ENCODE data around the gene RPS2. TPM values are rescaled to one million over a fixed set of nuclear protein-coding genes. Genes with fewer than 3 reads are reported as not detected.

The RPS2 gene
- total and polyA plus RNA-seq, 2 experiments from 2014 or later: 1,060 to 1,536 TPM

- Histone ChIP-seq H3K9me3 (ENCODE audit: low read depth) (no peaks in the 10 kb centered on the region), H3K4me3 (0 out of 2 replicates have a peak overlapping the region, but pooled peaks have one; percentile 27), H3K4me1 (ENCODE audit: insufficient read depth) (peaks cover 6% of the 10 kb centered on the region), H2AFZ (peak overlapping the region; percentile 22; the same call in 1 of the 2 replicates), H3K9me2 (ENCODE audit: insufficient read depth) (no peaks in the 10 kb centered on the region), H3K9ac (no peak overlapping the region), H3K79me2 (ENCODE audit: insufficient read depth) (no peaks in the 10 kb centered on the region), H3K27ac (no peak overlapping the region), H3K4me2 (ENCODE audit: unreplicated experiment) (no peak overlapping the region), H3K27me3 (replicated peaks; ENCODE audit: insufficient read depth) (peaks cover 21% of the 10 kb centered on the region; the same call in 1 of the 2 replicates), H3K36me3 (ENCODE audit: low read depth) (0 out of 2 replicates have a peak, but pooled peaks cover under 1% of the 10 kb centered on the region), H3F3A (ENCODE audit: insufficient read depth) (peaks cover 25% of the 10 kb centered on the region), H4K20me1 (ENCODE audit: insufficient read depth) (no peaks in the 10 kb centered on the region)
- no peak for DNase-seq
- in situ Hi-C loops (cut with MboI): no loop called here
- TF ChIP-seq EZH2 (IDR thresholded peaks at IDR 0.05; ENCODE audit: insufficient read depth, poor library complexity, severe bottlenecking): peak; percentile 40
- TF ChIP-seq EZH2phosphoT487 (IDR thresholded peaks at IDR 0.05; ENCODE audit: insufficient read depth, low read depth): no peak
- WGBS, 2 experiments (ENCODE audit: low coverage in 1 of 2, low lambda C conversion rate in 2 of 2, missing lambda C conversion rate in 2 of 2): 15 to 19% methylated on average over 22 of the region's 22 CpGs
Measured at GRCh38 chr16:1991588-1991947, 26.9 kb upstream of the RPS2 start.

GRCh38 chr16:1991135-1991551 is 26.5 kb upstream of the RPS2 start:
- Histone ChIP-seq H3K9me3 (ENCODE audit: low read depth) (no peaks in the 10 kb centered on the region), H3K27me3 (replicated peaks; ENCODE audit: insufficient read depth) (peaks cover 21% of the 10 kb centered on the region; the same call in 1 of the 2 replicates), H3F3A (ENCODE audit: insufficient read depth) (peaks cover 21% of the 10 kb centered on the region), H3K79me2 (ENCODE audit: insufficient read depth) (no peaks in the 10 kb centered on the region), H2AFZ (no peak overlapping the region), H3K4me2 (ENCODE audit: unreplicated experiment) (no peak overlapping the region), H3K27ac (no peak overlapping the region), H3K4me3 (no peak overlapping the region), H3K36me3 (ENCODE audit: low read depth) (no peaks in the 10 kb centered on the region), H3K9ac (no peak overlapping the region), H3K4me1 (ENCODE audit: insufficient read depth) (peaks cover 5% of the 10 kb centered on the region; the same call in 1 of the 2 replicates), H3K9me2 (ENCODE audit: insufficient read depth) (no peaks in the 10 kb centered on the region), H4K20me1 (ENCODE audit: insufficient read depth) (no peaks in the 10 kb centered on the region)
- in situ Hi-C loops (cut with MboI): no loop called here
- WGBS, 2 experiments (ENCODE audit: low coverage in 1 of 2, low lambda C conversion rate in 2 of 2, missing lambda C conversion rate in 2 of 2): 16 to 24% methylated on average over 13 to 18 of the region's 18 CpGs
- no peak for DNase-seq
- no peak for TF ChIP-seq EZH2phosphoT487 (IDR thresholded peaks at IDR 0.05; ENCODE audit: insufficient read depth, low read depth)
- no peak for TF ChIP-seq EZH2 (IDR thresholded peaks at IDR 0.05; ENCODE audit: insufficient read depth, poor library complexity, severe bottlenecking)

GRCh38 chr16:1990351-1991134 is 25.9 kb upstream of the RPS2 start:
- H2AFZ ChIP-seq: no peak overlapping the region
- no peaks in the 10 kb centered on the region for H3K4me1 ChIP-seq (ENCODE audit: insufficient read depth)
- in situ Hi-C loops (cut with MboI): no loop called here
- no peak overlapping the region for H3K27ac ChIP-seq
- peaks cover 3% of the 10 kb centered on the region; the same call in 1 of the 2 replicates for H3K79me2 ChIP-seq (ENCODE audit: insufficient read depth)
- H3K9me3 ChIP-seq (ENCODE audit: low read depth): no peaks in the 10 kb centered on the region
- WGBS, 2 experiments (ENCODE audit: low coverage in 1 of 2, low lambda C conversion rate in 2 of 2, missing lambda C conversion rate in 2 of 2): 7 to 10% methylated on average over 37 to 50 of the region's 50 CpGs
- H3K4me3 ChIP-seq: no peak overlapping the region
- TF ChIP-seq EZH2phosphoT487 (IDR thresholded peaks at IDR 0.05; ENCODE audit: insufficient read depth, low read depth) (0 out of 2 replicates have a peak, but pooled peaks have one; percentile 41), EZH2 (IDR thresholded peaks at IDR 0.05; ENCODE audit: insufficient read depth, poor library complexity, severe bottlenecking) (peak; percentile 96)
- no peaks in the 10 kb centered on the region for H3K36me3 ChIP-seq (ENCODE audit: low read depth)
- DNase-seq: no peak
- no peak overlapping the region for H3K4me2 ChIP-seq (ENCODE audit: unreplicated experiment)
- H4K20me1 ChIP-seq (ENCODE audit: insufficient read depth): no peaks in the 10 kb centered on the region
- H3K27me3 ChIP-seq (replicated peaks; ENCODE audit: insufficient read depth): peaks cover 21% of the 10 kb centered on the region; the same call in 1 of the 2 replicates
- H3F3A ChIP-seq (ENCODE audit: insufficient read depth): peaks cover 15% of the 10 kb centered on the region
- H3K9ac ChIP-seq: no peak overlapping the region
- no peaks in the 10 kb centered on the region for H3K9me2 ChIP-seq (ENCODE audit: insufficient read depth)

GRCh38 chr16:1990101-1990350 is 25.4 kb upstream of the RPS2 start:
- Histone ChIP-seq H4K20me1 (ENCODE audit: insufficient read depth) (no peaks in the 10 kb centered on the region), H3K27ac (no peak overlapping the region), H3K9me3 (ENCODE audit: low read depth) (no peaks in the 10 kb centered on the region), H2AFZ (no peak overlapping the region), H3K4me1 (ENCODE audit: insufficient read depth) (no peaks in the 10 kb centered on the region), H3K4me3 (no peak overlapping the region), H3K79me2 (ENCODE audit: insufficient read depth) (peaks cover 8% of the 10 kb centered on the region; the same call in 1 of the 2 replicates), H3K27me3 (replicated peaks; ENCODE audit: insufficient read depth) (peaks cover 21% of the 10 kb centered on the region; the same call in 1 of the 2 replicates), H3F3A (ENCODE audit: insufficient read depth) (peaks cover 10% of the 10 kb centered on the region; the same call in 1 of the 2 replicates), H3K4me2 (ENCODE audit: unreplicated experiment) (no peak overlapping the region), H3K36me3 (ENCODE audit: low read depth) (no peaks in the 10 kb centered on the region), H3K9ac (no peak overlapping the region), H3K9me2 (ENCODE audit: insufficient read depth) (no peaks in the 10 kb centered on the region)
- no peak for TF ChIP-seq EZH2 (IDR thresholded peaks at IDR 0.05; ENCODE audit: insufficient read depth, poor library complexity, severe bottlenecking)
- no peak for TF ChIP-seq EZH2phosphoT487 (IDR thresholded peaks at IDR 0.05; ENCODE audit: insufficient read depth, low read depth)
- in situ Hi-C loops (cut with MboI): no loop called here
- WGBS, 2 experiments (ENCODE audit: low coverage in 1 of 2, low lambda C conversion rate in 2 of 2, missing lambda C conversion rate in 2 of 2): 0 to 10% methylated on average over 7 to 23 of the region's 25 CpGs
- no peak for DNase-seq

Measured in GM23248 (cell line).